ENCODE results near the gene WDR44. TPM values are rescaled to one million over a fixed set of nuclear protein-coding genes. Genes with fewer than 3 reads are reported as not detected.

WDR44 gene
- total and polyA plus RNA-seq, 2 of the 13 experiments (the other 11 are each of a cell fraction or from before 2014, with no cell fraction given) = 2.2 to 4.3 TPM

GRCh38 chrX:118423558-118423957 is 77.7 kb downstream of the WDR44 start:
- POLR2A ChIA-PET = no interaction called here
- Histone ChIP-seq H3K4me2 (ENCODE audit: low read depth, low read length) (no peak overlapping the region), H3K4me3 (replicated peaks in 1 of 3; ENCODE audit: insufficient read depth in 1 of 3, low read depth in 2 of 3, low read length in 3 of 3) (no peak overlapping the region), H4K20me1 (ENCODE audit: insufficient read depth, low read length) (no peaks in the 10 kb centered on the region), H3K27ac (ENCODE audit: extremely low read length, insufficient read depth, low read length) (no peak overlapping the region), H3K79me2 (ENCODE audit: insufficient read depth, low read length) (no peaks in the 10 kb centered on the region), H2AFZ (ENCODE audit: low read length) (no peak overlapping the region), H3K9me3 (ENCODE audit: low read length) (no peaks in the 10 kb centered on the region), H3K9ac (ENCODE audit: insufficient read depth, low read depth, low read length) (no peak overlapping the region), H3K4me1 (ENCODE audit: insufficient read depth, low read length) (no peaks in the 10 kb centered on the region), H3K36me3 (replicated peaks in 1 of 2; ENCODE audit: control insufficient read depth in 1 of 2, insufficient read depth in 2 of 2, low read length in 2 of 2) (no peaks in the 10 kb centered on the region), H3K27me3 (ENCODE audit: control insufficient read depth in 1 of 2, insufficient read depth in 2 of 2, low read length in 2 of 2) (no peaks in the 10 kb centered on the region)
- BruUV-seq (replicated peaks) = no TSS peak
- TF ChIP-seq ZNF773 (CRISPR knock-in tag; IDR thresholded peaks at IDR 0.05; ENCODE audit: borderline replicate concordance) (no peak), ZNF569 (CRISPR knock-in tag; IDR thresholded peaks at IDR 0.05; ENCODE audit: borderline replicate concordance) (no peak), EZH2 (conservative IDR thresholded peaks at IDR 0.05; ENCODE audit: low read depth, low read length) (no peak), FOXA1 (IDR thresholded peaks at IDR 0.05) (no peak), FOXA1 (CRISPR knock-in tag; IDR thresholded peaks at IDR 0.05) (no peak), BCL6 (CRISPR knock-in tag; IDR thresholded peaks at IDR 0.05) (no peak), SP140L (CRISPR knock-in tag; IDR thresholded peaks at IDR 0.05; ENCODE audit: borderline replicate concordance) (no peak), TEAD2 (CRISPR knock-in tag; IDR thresholded peaks at IDR 0.05) (no peak), EEA1 (CRISPR knock-in tag; IDR thresholded peaks at IDR 0.05; ENCODE audit: borderline replicate concordance) (no peak), ZNF598 (CRISPR knock-in tag; IDR thresholded peaks at IDR 0.05; ENCODE audit: borderline replicate concordance) (no peak), FOXK2 (IDR thresholded peaks at IDR 0.05) (no peak), ZNF839 (CRISPR knock-in tag; IDR thresholded peaks at IDR 0.05; ENCODE audit: borderline replicate concordance) (no peak), SNAPC5 (CRISPR knock-in tag; IDR thresholded peaks at IDR 0.05; ENCODE audit: borderline replicate concordance) (no peak), POLR2G (IDR thresholded peaks at IDR 0.05; ENCODE audit: low read depth, low read length) (no peak), PLRG1 (conservative IDR thresholded peaks at IDR 0.05) (no peak)
- TF ChIP-seq, protein P1, sequence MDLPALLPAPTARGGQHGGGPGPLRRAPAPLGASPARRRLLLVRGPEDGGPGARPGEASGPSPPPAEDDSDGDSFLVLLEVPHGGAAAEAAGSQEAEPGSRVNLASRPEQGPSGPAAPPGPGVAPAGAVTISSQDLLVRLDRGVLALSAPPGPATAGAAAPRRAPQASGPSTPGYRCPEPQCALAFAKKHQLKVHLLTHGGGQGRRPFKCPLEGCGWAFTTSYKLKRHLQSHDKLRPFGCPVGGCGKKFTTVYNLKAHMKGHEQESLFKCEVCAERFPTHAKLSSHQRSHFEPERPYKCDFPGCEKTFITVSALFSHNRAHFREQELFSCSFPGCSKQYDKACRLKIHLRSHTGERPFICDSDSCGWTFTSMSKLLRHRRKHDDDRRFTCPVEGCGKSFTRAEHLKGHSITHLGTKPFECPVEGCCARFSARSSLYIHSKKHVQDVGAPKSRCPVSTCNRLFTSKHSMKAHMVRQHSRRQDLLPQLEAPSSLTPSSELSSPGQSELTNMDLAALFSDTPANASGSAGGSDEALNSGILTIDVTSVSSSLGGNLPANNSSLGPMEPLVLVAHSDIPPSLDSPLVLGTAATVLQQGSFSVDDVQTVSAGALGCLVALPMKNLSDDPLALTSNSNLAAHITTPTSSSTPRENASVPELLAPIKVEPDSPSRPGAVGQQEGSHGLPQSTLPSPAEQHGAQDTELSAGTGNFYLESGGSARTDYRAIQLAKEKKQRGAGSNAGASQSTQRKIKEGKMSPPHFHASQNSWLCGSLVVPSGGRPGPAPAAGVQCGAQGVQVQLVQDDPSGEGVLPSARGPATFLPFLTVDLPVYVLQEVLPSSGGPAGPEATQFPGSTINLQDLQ (CRISPR knock-in tag; IDR thresholded peaks at IDR 0.05) = no peak
- TF ChIP-seq, protein P2, sequence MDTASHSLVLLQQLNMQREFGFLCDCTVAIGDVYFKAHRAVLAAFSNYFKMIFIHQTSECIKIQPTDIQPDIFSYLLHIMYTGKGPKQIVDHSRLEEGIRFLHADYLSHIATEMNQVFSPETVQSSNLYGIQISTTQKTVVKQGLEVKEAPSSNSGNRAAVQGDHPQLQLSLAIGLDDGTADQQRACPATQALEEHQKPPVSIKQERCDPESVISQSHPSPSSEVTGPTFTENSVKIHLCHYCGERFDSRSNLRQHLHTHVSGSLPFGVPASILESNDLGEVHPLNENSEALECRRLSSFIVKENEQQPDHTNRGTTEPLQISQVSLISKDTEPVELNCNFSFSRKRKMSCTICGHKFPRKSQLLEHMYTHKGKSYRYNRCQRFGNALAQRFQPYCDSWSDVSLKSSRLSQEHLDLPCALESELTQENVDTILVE (CRISPR knock-in tag; IDR thresholded peaks at IDR 0.05) = no peak
- TF ChIP-seq, protein P3, sequence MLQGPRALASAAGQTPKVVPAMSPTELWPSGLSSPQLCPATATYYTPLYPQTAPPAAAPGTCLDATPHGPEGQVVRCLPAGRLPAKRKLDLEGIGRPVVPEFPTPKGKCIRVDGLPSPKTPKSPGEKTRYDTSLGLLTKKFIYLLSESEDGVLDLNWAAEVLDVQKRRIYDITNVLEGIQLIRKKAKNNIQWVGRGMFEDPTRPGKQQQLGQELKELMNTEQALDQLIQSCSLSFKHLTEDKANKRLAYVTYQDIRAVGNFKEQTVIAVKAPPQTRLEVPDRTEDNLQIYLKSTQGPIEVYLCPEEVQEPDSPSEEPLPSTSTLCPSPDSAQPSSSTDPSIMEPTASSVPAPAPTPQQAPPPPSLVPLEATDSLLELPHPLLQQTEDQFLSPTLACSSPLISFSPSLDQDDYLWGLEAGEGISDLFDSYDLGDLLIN (CRISPR knock-in tag; IDR thresholded peaks at IDR 0.05; ENCODE audit: borderline replicate concordance) = no peak
- intact Hi-C loops (cut with micrococcal nuclease; ENCODE audit: unreplicated experiment) = no loop called here
- FAIRE-seq = no peak
- CTCF ChIA-PET (ENCODE audit: low intra/inter-chr PET ratio, low total read pairs) = no interaction called here
- in situ Hi-C loops (cut with HindIII; ENCODE audit: extremely low pct_ligation_motif_present, low pct_unique_long_range_greater_than_20kb) = no loop called here
- 98% methylated on average over 4 of the region's 4 CpGs for WGBS (ENCODE audit: low lambda C conversion rate)
- no peak for DNase-seq (ENCODE audit: low spot score)
- ATAC-seq = no peak

Data from HepG2 (cell line).